Endodermal cell (in vitro differentiated cells): ENCODE results near the gene ZBTB7C. TPM values are rescaled to one million over a fixed set of nuclear protein-coding genes. Genes with fewer than 3 reads are reported as not detected.
A peak's percentile ranks its signal among the peaks of the same experiment; 100 is the strongest.

Source experiments
- DNase-seq: peaks from one replicate; pipeline ENCODE4 v3.0.0-alpha.2; 2017
- H3K27ac ChIP-seq: 2 replicates; pipeline ENCODE4 v1.5.1; 2013; ENCODE audit warnings: mild to moderate bottlenecking, low read depth, low read length, moderate library complexity
- H3K27me3 ChIP-seq: 2 replicates; pipeline ENCODE4 v1.6.1; 2013; ENCODE audit warnings: mild to moderate bottlenecking, low read length, moderate library complexity; ENCODE audit not compliant: insufficient read depth, control insufficient read depth, poor library complexity, severe bottlenecking
- H3K36me3 ChIP-seq: 2 replicates; pipeline ENCODE4 v1.7.0; 2013; ENCODE audit warnings: mild to moderate bottlenecking, low read length, moderate library complexity; ENCODE audit not compliant: control insufficient read depth, insufficient read depth
- H3K4me1 ChIP-seq: one replicate; pipeline ENCODE4 v1.7.0; 2013; ENCODE audit warnings: low read length; ENCODE audit not compliant: control insufficient read depth, insufficient read depth
- H3K4me3 ChIP-seq: 2 replicates; pipeline ENCODE4 v1.5.1; 2013; ENCODE audit warnings: mild to moderate bottlenecking, low read length, moderate library complexity
- H3K9ac ChIP-seq: 2 replicates; pipeline ENCODE4 v1.6.1; 2013; ENCODE audit warnings: mild to moderate bottlenecking, low read length, moderate library complexity; ENCODE audit not compliant: poor library complexity, severe bottlenecking; ENCODE audit errors: extremely low read depth
- H3K9me3 ChIP-seq: 2 replicates; pipeline ENCODE4 v1.6.1; 2013; ENCODE audit warnings: mild to moderate bottlenecking, low read length, moderate library complexity; ENCODE audit not compliant: control insufficient read depth
- H3K27ac Mint-ChIP-seq: 2 replicates; pipeline ENCODE4 v1.8.0; 2020; ENCODE audit warnings: mixed read lengths
- H3K27me3 Mint-ChIP-seq: 2 replicates; pipeline ENCODE4 v1.8.0; 2021; ENCODE audit warnings: mild to moderate bottlenecking, mixed read lengths; ENCODE audit not compliant: insufficient read depth
- H3K36me3 Mint-ChIP-seq: 2 replicates; pipeline ENCODE4 v1.8.0; 2020; ENCODE audit warnings: low read depth, mixed read lengths
- H3K4me1 Mint-ChIP-seq: 2 replicates; pipeline ENCODE4 v1.8.0; 2020; ENCODE audit warnings: mixed read lengths
- H3K4me3 Mint-ChIP-seq: 2 replicates; pipeline ENCODE4 v1.8.0; 2020; ENCODE audit warnings: mild to moderate bottlenecking, moderate library complexity, mixed read lengths
- H3K9me3 Mint-ChIP-seq: 2 replicates; pipeline ENCODE4 v1.8.0; 2020; ENCODE audit warnings: mild to moderate bottlenecking, mixed read lengths
- WGBS, 2 experiments: methylation state at CpG; one replicate each; pipeline versions ENCODE4 v1.1.5 to v1.1.7; 2013; ENCODE audit warnings: missing lambda C conversion rate in 2 of 2, mixed read lengths in 1 of 2; ENCODE audit not compliant: insufficient coverage in 1 of 2, insufficient read length in 1 of 2; 5-methylcytosine and 5-hydroxymethylcytosine counted together
- total RNA-seq, 2 donors: library from RNA; stranded (reverse); fragmentation: NEBNext Ultra II Directional in 1 of 2; extraction: Animal tissue kit (Norgen Biotek cat#: 25700) in 1 of 2; gene quantifications; 2 replicates in 1 of 2; 3 replicates in 1 of 2; pipeline ENCODE4 v1.2.1, GENCODE V29; 2021
- TF ChIP-seq, protein P1 (sequence below): fragments of 200-600 bp; sonication (generic); conservative IDR thresholded peaks from 2 replicates; pipeline ENCODE4 v1.5.0; 2021; ENCODE audit warnings: antibody characterized with exemption, mild to moderate bottlenecking

Gene ZBTB7C
- total RNA-seq, 2 donors from 2014 or later, result 0.31 to 0.62 TPM

- H3K4me1 ChIP-seq, result no peaks in the 10 kb centered on the region
- H3K27me3 ChIP-seq, result peaks cover 40% of the 10 kb centered on the region
- Mint-ChIP-seq H3K4me1 (peaks cover 3% of the 10 kb centered on the region), H3K27ac (no peak overlapping the region), H3K9me3 (no peaks in the 10 kb centered on the region), H3K36me3 (no peaks in the 10 kb centered on the region), H3K27me3 (peaks cover 65% of the 10 kb centered on the region), H3K4me3 (no peak overlapping the region)
- H3K9me3 ChIP-seq, result no peaks in the 10 kb centered on the region
- no peaks in the 10 kb centered on the region for H3K36me3 ChIP-seq
- TF ChIP-seq, protein P1, sequence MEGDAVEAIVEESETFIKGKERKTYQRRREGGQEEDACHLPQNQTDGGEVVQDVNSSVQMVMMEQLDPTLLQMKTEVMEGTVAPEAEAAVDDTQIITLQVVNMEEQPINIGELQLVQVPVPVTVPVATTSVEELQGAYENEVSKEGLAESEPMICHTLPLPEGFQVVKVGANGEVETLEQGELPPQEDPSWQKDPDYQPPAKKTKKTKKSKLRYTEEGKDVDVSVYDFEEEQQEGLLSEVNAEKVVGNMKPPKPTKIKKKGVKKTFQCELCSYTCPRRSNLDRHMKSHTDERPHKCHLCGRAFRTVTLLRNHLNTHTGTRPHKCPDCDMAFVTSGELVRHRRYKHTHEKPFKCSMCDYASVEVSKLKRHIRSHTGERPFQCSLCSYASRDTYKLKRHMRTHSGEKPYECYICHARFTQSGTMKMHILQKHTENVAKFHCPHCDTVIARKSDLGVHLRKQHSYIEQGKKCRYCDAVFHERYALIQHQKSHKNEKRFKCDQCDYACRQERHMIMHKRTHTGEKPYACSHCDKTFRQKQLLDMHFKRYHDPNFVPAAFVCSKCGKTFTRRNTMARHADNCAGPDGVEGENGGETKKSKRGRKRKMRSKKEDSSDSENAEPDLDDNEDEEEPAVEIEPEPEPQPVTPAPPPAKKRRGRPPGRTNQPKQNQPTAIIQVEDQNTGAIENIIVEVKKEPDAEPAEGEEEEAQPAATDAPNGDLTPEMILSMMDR, result peak; percentile 73
- no peak overlapping the region for H3K4me3 ChIP-seq
- no peak overlapping the region for H3K27ac ChIP-seq
- no peak overlapping the region for H3K9ac ChIP-seq
- 86 to 89% methylated on average over 8 to 10 of the region's 10 CpGs for WGBS, 2 experiments
- DNase-seq, result peak; percentile 78
These were observed 10.3 kb upstream of the ZBTB7C start for GRCh38 chr18:48419277-48420022.

GRCh38 chr18:48418539-48419276, 9.5 kb upstream of the ZBTB7C start:
- no peaks in the 10 kb centered on the region for H3K4me1 ChIP-seq
- H3K27me3 Mint-ChIP-seq, result peaks cover 66% of the 10 kb centered on the region

GRCh38 chr18:48417985-48418384, 8.8 kb upstream of the ZBTB7C start:
- TF ChIP-seq, protein P1, result no peak
- DNase-seq, result no peak
- no peak overlapping the region for H3K9ac ChIP-seq
- no peak overlapping the region for H3K4me3 ChIP-seq
- Mint-ChIP-seq H3K4me1 (peaks cover 3% of the 10 kb centered on the region), H3K27me3 (peaks cover 61% of the 10 kb centered on the region), H3K4me3 (no peak overlapping the region), H3K27ac (no peak overlapping the region), H3K9me3 (no peaks in the 10 kb centered on the region), H3K36me3 (no peaks in the 10 kb centered on the region)
- H3K27me3 ChIP-seq, result peaks cover 33% of the 10 kb centered on the region
- no peaks in the 10 kb centered on the region for H3K9me3 ChIP-seq
- WGBS, 2 experiments, result 84 to 94% methylated on average over 3 to 4 of the region's 4 CpGs
- no peaks in the 10 kb centered on the region for H3K36me3 ChIP-seq
- no peaks in the 10 kb centered on the region for H3K4me1 ChIP-seq
- no peak overlapping the region for H3K27ac ChIP-seq

More at GRCh38 chr18:48418539-48419276, 9.5 kb upstream of the ZBTB7C start:
- Mint-ChIP-seq H3K36me3 (no peaks in the 10 kb centered on the region), H3K9me3 (no peaks in the 10 kb centered on the region), H3K4me3 (no peak overlapping the region), H3K27ac (no peak overlapping the region), H3K4me1 (peaks cover 3% of the 10 kb centered on the region)
- Histone ChIP-seq H3K27ac (no peak overlapping the region), H3K27me3 (peaks cover 40% of the 10 kb centered on the region), H3K4me3 (no peak overlapping the region), H3K9ac (no peak overlapping the region), H3K9me3 (no peaks in the 10 kb centered on the region), H3K36me3 (no peaks in the 10 kb centered on the region)
- TF ChIP-seq, protein P1, result no peak
- WGBS, 2 experiments, result 73 to 77% methylated on average over 4 to 8 of the region's 9 CpGs
- no peak for DNase-seq
